GM21526 (cell line): Measurements from ENCODE around the gene AATF.

Experiments
- ATAC-seq: cut with Tn5 transposase; IDR thresholded peaks from one replicate; pipeline ENCODE4 v1.9.1; 2021; ENCODE audit warnings: moderate library complexity; ENCODE audit not compliant: unreplicated experiment, low FRiP score

The AATF gene

GRCh38 chr17:36977066-36977465, 28.3 kb downstream of the AATF start:
- ATAC-seq, result no peak

GRCh38 chr17:36977568-36977967, 28.8 kb downstream of the AATF start:
- ATAC-seq, result no peak

GRCh38 chr17:36978810-36979564, 30.2 kb downstream of the AATF start:
- ATAC-seq, result no peak

GRCh38 chr17:36979565-36979941, 30.8 kb downstream of the AATF start:
- no peak for ATAC-seq

DNA sequence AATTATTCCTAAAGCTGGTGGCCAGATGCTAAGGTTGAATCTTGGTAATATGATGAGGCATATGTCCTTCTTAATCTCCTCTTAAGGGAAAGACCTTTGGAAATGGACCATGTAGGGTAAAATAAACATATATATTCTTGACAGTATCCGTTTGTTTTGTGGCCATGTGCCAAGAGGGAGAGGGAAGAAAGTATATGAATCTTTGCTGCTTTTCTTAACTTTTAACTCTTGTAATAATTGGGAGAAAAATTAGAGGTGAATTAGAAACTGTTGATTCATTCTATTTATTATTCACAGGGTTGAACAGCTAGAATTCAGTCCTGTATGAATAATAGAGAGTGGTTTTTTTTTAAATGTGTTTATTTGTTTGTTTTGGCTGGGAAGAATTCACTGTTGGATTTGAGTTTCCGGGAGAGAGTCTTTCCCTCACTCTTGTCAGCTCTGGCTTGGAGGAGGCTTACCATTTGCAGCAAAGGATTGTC, 31.6 kb downstream of the AATF start:
- ATAC-seq, result no peak

- no peak for ATAC-seq
Measured at GRCh38 chr17:36983618-36984017, 34.9 kb downstream of the AATF start.

- no peak for ATAC-seq
Measured at GRCh38 chr17:36989173-36989572, 40.4 kb downstream of the AATF start.

GRCh38 chr17:36992701-36993100, 43.9 kb downstream of the AATF start:
- ATAC-seq, result no peak

GRCh38 chr17:36993227-36993626, 44.5 kb downstream of the AATF start:
- ATAC-seq, result no peak

DNA sequence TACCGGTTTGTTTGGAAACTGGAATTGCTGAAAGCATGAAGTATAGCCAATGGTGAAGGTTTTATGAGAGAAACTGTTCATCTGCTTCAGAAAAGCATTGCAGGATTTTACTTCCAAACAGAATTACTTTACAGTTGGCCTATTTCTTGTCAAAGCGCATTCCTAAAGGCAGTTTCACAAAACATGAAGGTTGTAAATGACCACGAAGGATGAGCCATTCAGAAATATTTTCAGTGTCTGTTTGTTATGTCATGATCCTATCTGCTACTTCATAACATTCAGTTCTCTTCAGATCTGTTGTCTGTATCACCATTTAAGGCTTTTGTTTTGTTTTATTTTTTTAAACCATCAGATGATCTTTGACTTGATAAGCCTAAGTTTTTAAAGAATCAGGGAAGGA, 45.7 kb downstream of the AATF start:
- ATAC-seq, result no peak

GRCh38 chr17:36999471-36999870, 50.7 kb downstream of the AATF start:
- ATAC-seq, result no peak

- no peak for ATAC-seq
Measured at GRCh38 chr17:37016780-37017179, 68.0 kb downstream of the AATF start.

- ATAC-seq, result no peak
Measured at GRCh38 chr17:37017404-37017803, 68.7 kb downstream of the AATF start.

DNA sequence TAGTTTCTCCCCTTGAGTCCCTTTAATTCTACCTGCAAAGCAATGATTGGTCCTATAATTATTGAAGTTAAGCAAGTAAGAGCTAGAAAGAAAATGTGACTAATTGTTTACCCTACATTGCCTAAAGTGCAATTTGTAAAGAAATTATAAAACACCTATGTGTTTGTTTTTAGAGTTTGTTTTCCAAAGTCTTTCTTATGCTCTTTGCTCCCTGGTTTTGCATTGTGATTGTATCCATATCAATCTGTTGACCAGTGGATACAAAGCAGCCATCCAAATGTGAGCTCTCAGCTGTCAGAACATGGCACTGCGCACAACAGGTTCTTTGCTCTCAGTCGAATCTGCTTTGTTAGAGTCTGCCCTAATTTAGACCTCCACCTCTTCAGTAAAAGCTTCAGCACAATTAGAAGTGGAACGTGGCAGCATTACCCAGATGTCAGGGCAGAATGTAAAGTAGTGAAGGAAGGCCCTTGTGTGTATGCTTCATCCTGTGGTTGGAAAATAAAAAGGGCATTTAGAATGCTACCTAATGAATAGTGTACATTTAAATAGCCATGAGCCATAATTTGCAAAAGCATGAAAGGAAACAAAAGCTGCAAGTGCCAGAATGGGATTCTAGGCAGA, 70.5 kb downstream of the AATF start:
- ATAC-seq, result no peak

GRCh38 chr17:37019741-37020129, 71.0 kb downstream of the AATF start:
- no peak for ATAC-seq

DNA sequence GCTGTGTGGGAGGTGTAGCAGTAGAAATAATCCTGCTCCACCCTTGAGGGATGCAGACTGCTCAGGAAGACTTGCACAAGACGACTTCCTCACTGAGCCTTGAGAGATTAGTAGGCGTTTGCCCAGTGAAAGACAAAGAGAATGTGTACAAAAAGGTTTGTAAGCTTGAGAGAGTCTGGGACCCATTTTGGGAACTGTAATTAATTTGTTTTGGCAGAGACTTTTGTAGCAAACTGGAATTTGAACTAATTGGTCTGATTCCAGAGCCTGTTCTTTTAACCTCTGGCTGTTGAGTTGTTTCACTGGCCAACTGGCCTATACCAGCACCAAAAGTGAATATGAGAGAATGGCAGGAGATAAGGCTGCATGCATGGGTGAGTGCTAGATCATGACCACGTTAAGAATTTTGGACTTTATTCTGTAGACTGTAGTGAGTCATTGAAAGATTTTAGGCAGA, 75.5 kb downstream of the AATF start:
- ATAC-seq, result no peak

DNA sequence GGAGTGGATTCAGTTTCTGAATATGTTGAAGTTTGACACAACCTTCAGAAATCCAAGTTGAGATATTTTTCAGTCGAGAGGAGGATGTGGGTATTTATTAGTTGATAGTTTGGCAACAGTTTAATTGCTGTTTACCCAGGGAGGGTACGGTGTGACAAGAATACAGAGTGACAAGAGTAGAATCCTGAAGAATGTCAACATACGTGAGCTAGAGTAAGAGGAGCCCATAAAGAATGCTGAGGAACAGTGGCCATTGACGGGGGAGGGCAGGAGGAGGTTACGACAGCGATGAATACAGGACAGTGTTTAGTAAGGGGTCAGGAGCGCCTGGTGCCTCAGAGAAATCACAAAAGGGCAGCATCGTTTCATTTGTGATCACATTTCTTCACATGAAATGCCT, 76.5 kb downstream of the AATF start:
- no peak for ATAC-seq

- no peak for ATAC-seq
Measured at GRCh38 chr17:37025847-37026530, 77.2 kb downstream of the AATF start.

DNA sequence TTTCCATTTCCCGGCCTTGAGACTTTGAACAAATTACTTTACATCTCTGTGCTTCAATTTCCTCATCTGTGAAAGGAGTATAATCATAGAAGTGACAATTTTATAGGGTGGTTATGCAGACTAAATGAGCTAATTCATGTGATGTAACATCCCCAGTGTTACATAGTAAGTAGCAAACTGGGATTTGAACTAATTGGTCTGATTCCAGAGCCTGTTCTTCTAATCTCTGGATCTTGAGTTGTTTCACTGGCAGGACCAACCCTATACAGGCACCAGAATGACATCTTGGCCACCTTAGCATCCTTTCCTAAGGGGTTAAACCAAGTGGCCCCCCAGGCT, 77.7 kb downstream of the AATF start:
- ATAC-seq, result no peak

- ATAC-seq, result no peak
Measured at GRCh38 chr17:37028040-37028439, 79.3 kb downstream of the AATF start.

DNA sequence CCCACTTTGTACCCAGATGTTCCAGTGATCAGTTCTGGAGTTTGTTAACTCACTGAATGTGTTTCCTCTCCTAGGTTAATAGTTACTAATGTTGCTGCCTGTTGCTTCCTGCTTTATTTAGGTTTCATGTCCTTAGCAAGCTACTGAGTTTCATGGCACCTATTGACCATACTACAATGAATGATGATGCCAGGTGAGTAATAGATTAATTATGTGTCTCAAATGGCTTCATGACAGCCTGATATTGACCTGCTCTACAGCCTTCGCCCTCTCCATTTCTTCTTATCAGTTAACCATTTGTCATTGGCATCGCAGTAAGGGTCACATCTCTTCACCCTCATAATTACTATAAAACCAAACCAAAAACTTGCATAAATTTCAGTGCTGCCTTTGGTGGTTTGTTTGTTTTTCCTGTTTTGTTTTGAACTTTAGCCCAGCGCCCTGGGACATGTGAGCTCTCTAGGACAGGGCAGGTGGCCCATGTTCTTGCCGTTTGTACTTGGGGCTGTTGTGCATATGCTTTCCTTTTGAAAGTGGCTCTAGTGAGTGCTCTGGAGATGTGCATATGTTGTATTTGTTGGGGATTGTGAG, 82.8 kb downstream of the AATF start:
- no peak for ATAC-seq
